Fibroblast of skin of abdomen (primary cell): ENCODE results near the gene SHMT1.
A peak's percentile ranks its signal among the peaks of the same experiment; 100 is the strongest.
"Not testable (repeated sequence)": the region's sequence is repeated elsewhere in the genome, so short reads cannot be mapped to it uniquely, and the experiment has no call there.

Source experiments
- DNase-seq: peaks from one replicate; pipeline ENCODE4 v3.0.0-alpha.2; 2013

Gene SHMT1

GRCh38 chr17:18378205-18378505 lies 14.8 kb upstream of the SHMT1 start:
- no peak for DNase-seq

DNA sequence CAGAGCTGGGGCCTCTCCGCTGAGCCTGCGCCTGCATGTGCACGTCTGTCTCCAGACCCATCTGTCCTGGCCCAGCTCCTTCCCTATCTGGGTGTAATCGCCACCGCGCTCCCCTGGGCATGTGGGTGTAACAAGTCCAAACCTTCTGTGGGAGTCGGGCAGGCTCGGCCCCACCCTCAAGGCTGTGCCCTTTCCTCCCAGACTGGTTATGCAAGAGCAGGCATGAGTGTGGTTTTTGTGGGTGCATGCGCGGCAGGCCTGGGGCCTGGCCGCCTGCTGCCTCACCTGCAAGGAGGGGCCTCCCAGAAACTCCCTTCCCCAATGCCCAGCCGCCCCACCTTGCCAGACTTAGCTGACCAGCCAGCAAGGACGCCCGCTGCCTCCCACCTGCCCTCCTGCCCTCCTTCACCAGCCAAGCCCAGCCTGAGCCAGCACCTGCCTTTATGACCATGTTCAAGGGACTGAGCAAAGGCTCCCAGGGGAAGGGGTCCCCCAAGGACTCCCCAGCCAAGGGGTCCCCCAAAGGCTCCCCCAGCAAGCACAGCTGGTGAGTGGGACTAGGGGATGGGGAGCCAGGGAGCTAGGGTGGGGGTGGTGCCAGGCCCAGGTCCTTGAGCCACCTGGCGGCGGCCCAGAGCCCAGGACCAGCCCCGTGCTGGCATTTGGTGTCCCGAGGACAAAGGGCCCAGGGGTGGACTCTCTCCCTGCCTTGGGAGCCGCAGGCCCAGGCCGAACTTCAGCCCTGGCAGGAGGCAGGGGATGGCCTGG lies 14.3 kb upstream of the SHMT1 start, which contains the start of gene EVPLL:
Gene EVPLL (plus strand): TSS at position 342 of the 768 bp plus-strand sequence. CDS start 3,160 bp downstream, outside the sequence.
- no peak for DNase-seq

DNA sequence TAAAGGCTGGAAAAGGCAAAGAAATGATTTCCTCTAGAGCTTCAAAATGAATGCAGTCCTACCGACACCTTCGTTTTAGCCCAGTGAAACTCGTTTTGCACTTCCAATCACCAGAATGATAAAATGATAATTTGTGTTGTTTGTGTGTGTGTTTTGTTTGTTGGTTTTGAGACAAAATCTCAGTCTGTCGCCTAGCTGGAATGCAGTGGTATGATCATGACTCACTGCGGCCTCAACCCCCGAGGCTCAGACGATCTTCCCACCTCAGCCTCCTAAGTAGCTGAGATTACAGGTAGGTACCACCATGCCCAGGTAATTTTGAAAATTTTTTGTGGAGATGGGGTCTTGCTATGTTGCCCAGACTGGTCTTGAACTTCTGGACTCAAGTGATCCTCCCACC lies 10.9 kb upstream of the SHMT1 start:
- no peak for DNase-seq

DNA sequence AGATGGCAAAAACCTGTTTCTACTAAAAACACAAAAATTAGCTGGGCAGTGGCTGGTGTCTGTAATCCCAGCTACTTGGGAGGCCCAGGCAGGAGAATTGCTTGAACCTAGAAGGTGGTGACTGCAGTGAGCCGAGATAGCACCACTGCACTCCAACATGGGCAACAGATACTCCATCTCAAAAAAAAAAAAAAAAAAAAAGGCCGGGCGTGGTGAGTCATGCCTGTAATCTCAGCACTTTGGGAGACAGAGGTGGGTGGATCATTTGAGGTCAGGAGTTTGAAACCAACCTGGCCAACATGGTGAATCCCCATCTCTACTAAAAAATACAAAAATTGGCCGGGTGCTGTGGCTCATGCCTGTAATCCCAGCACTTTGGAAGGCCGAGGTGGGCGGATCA lies 9.8 kb upstream of the SHMT1 start:
- not testable (repeated sequence) for DNase-seq

DNA sequence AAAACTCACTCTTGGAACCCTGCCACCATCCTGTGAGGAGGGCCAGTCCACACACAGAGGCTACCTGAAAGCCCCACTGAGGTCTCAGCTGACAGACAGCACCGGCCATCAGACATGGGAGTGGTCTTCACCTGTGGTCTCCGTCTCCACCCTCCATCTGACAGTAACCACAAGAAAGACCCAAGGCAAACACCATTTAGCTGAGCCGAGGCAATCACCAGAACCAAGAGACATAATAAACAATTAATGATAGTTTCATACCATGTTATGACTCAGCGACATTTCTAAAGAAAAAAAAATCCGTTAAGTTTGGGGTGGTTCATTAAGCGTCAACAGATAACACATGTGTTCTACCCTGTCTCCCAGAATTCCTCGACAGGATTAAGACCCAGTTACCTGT lies 8.1 kb upstream of the SHMT1 start:
- DNase-seq: no peak

- no peak for DNase-seq
Observed at GRCh38 chr17:18370761-18371160, 7.4 kb upstream of the SHMT1 start.

DNA sequence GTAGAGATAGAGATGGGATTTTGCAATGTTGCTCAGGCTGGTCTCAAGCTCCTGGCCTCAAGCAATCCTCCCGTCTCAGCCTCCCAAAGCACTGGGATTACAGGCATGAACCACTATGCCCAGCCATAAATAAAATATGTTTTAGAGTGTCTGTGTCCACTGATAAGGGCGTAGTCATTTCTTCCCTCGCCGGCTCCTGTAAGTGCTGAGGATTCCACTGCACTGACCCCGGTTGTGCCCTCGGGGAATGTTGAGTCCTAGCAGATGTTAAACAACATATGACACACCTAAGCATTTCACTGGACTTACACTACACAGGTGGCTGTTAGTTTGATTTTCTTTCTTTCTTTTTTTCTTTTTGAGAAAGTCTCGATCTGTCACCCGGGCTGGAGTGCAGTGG lies 5.6 kb upstream of the SHMT1 start:
- DNase-seq: no peak

- no peak for DNase-seq
Observed at GRCh38 chr17:18364166-18364565, 816 bp upstream of the SHMT1 start.

DNA sequence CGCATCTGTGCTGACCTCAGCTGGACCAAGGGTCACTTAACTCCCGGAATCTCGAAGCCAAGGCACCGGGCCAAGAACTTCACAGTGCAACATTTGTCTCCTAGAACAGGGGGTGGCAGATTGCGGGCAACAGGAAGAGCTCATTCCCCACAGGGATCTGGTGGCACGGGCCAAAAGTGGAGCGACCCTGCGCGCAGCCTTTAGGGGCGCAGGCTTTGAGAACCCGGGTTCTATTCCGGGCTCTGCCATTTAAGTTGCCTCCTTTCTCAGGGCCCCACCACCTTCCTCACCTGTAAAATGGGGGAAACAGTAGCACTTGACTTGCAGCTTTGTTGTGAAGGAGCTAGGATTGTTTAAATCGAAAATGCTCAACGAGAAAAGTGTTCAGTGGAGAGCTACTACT lies 651 bp downstream of the SHMT1 start:
- DNase-seq: no peak

- DNase-seq: no peak
Observed at GRCh38 chr17:18361837-18362697, 1.3 kb downstream of the SHMT1 start.

DNA sequence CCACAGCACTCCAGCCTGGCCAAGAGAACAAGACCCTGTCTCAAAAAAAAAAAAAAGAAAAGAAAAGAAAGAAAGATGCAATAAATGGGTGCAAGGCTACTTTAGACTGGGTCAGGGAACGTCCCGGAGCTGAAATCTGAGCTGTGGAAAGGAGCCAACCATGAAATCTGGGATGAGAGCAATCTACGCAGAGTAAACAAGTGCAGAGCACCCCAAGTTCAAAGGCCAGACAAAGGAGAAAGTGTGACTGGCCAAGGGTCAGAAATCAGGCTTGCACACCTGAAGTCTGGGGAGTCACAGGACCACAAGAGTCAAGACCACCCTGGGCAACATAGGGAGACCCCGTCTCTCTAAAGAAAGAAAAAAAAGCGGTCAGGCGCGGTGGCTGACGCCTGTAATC lies 2.8 kb downstream of the SHMT1 start:
- no peak for DNase-seq

DNA sequence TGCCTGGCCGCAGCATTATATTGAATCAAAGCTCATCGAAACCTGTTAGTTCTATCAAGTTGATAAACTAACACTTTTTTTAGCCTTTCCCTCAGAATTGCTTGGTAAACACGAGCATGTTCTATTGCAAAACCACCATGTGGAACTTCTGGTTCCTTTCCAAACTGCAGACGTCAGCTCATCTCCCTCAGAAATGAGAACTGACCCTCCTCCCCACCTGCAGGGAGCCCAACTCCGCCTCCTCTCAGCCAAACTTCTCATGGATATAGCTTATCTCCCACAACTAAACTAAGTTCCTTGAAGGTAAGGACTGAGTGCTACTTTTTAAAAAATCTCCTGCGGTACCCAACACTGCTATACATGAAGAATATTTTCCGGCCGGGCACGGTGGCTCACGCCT lies 6.7 kb downstream of the SHMT1 start:
- peak; percentile 10 for DNase-seq

DNA sequence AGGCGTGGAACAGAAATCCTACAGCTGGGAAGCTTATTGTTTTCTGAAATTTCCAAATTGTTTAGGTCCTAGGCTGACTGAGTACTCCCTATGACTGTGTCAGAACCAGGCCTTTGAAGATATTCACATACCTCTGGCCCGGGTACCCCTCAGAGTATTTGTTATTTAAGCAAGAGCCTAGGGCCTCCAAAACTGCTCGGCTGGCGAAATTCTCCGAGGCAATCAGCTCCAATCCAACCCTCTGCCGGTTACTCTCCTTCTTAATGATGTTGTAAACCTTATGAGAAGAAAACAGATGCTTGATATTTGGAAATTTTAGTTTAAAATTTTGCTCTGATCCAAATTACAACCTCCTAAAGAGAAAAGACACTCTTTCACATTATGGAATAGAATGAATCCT lies 9.8 kb downstream of the SHMT1 start:
- DNase-seq: no peak

DNA sequence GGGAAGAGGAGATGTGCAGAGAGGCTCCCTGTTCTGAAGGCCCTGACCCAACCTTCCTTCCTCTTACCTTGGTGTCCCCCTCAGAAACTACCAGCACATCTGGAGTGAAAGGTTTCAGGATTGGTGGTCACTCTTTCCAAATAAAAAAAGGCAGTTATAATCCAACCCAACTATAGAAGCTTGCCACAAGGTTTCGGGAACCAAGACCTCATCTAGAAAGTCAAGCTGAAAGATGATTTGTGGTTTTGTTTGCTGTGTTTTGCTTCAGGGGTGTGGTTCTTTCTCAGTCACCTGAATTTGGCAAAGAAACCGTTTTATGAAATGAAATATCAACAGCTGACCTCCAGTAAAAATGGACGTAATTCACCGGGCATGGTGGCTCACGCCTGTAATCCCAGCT lies 19.3 kb downstream of the SHMT1 start:
- no peak for DNase-seq

DNA sequence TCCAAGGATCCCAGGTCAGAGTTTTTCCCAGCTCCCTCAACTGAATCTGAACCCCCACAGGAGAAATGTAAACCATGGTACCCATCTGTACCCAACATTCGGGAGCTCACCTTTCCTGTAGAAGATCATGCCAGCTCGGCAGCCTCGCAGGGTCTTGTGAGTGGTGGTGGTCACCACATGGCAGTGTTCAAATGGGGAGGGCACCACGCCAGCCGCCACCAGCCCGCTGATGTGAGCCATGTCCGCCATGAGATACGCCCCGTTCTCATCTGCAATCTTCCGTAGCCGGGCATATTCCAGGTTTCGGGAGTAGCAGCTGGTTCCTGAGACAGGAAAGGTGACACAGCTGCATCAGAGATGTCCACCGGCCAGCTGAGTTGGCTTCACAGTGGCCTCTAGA lies 23.4 kb downstream of the SHMT1 start:
- no peak for DNase-seq

DNA sequence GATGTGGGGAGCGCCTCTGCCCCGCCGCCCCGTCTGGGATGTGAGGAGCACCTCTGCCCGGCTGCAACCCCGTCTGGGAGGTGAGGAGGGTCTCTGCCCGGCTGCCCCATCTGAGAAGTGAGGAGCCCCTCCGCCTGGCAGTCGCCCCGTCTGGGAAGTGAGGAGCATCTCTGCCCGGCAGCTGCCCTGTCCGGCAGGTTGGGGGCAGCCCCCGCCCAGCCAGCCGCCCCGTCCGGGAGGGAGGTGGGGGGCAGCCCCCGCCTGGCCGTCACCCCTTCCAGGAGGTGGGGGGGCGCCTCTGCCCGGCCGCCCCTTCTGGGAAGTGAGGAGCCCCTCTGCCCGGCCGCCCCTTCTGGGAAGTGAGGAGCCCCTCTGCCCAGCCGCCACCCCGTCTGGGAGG lies 25.2 kb downstream of the SHMT1 start:
- not testable (repeated sequence) for DNase-seq

- no peak for DNase-seq
Observed at GRCh38 chr17:18332909-18333489, 30.4 kb downstream of the SHMT1 start.

GRCh38 chr17:18331879-18332278 lies 31.5 kb downstream of the SHMT1 start:
- DNase-seq: no peak

GRCh38 chr17:18328643-18329204 lies 34.6 kb downstream of the SHMT1 start:
- DNase-seq: no peak

- DNase-seq: no peak
Observed at GRCh38 chr17:18327556-18327955, 35.8 kb downstream of the SHMT1 start.

GRCh38 chr17:18327093-18327492 lies 36.3 kb downstream of the SHMT1 start:
- DNase-seq: no peak

GRCh38 chr17:18326572-18326971 lies 36.8 kb downstream of the SHMT1 start:
- no peak for DNase-seq

GRCh38 chr17:18326039-18326438 lies 37.3 kb downstream of the SHMT1 start:
- no peak for DNase-seq
